DOHH2 (cell line): ENCODE results near the gene ZFHX2.
A peak's percentile ranks its signal among the peaks of the same experiment; 100 is the strongest.

ENCODE experiments used
- H3F3A ChIP-seq: fragments of 200-600 bp; sonication (generic), shearing (Covaris generic); 2 replicates; pipeline ENCODE4 v1.6.0; 2016; ENCODE audit warnings: antibody characterized with exemption, mild to moderate bottlenecking; ENCODE audit not compliant: control insufficient read depth, insufficient read depth
- H3K27ac ChIP-seq: fragments of 200-600 bp; sonication (generic); 2 replicates; pipeline ENCODE4 v1.5.1; 2014; ENCODE audit warnings: low read depth, mild to moderate bottlenecking, low read length, moderate library complexity
- H3K27me3 ChIP-seq: fragments of 200-600 bp; sonication (generic); 2 replicates; pipeline ENCODE4 v1.6.1; 2014; ENCODE audit warnings: mild to moderate bottlenecking, low read length, mixed read lengths; ENCODE audit not compliant: control insufficient read depth
- H3K36me3 ChIP-seq: fragments of 200-600 bp; sonication (generic); 2 replicates; pipeline ENCODE4 v1.6.1; 2014; ENCODE audit warnings: mild to moderate bottlenecking, low read length, moderate library complexity, mixed read lengths; ENCODE audit not compliant: control insufficient read depth
- H3K4me1 ChIP-seq: fragments of 200-600 bp; sonication (generic); 2 replicates; pipeline ENCODE4 v1.6.1; 2014; ENCODE audit warnings: mild to moderate bottlenecking, low read length, mixed read lengths; ENCODE audit not compliant: control insufficient read depth
- H3K4me2 ChIP-seq: fragments of 200-600 bp; sonication (generic); 2 replicates; pipeline ENCODE4 v1.6.0; 2014; ENCODE audit warnings: mild to moderate bottlenecking, low read length, moderate library complexity
- H3K4me3 ChIP-seq: fragments of 200-600 bp; sonication (generic); 2 replicates; pipeline ENCODE4 v1.5.1; 2014; ENCODE audit warnings: mild to moderate bottlenecking, low read length, mixed read lengths
- H3K79me2 ChIP-seq: fragments of 200-600 bp; sonication (generic); 2 replicates; pipeline ENCODE4 v1.6.1; 2014; ENCODE audit warnings: mild to moderate bottlenecking, low read length, mixed read lengths; ENCODE audit not compliant: control insufficient read depth
- H3K9me2 ChIP-seq: fragments of 200-600 bp; sonication (generic); replicated peaks from 2 replicates; pipeline ENCODE4 v1.6.1; 2014; ENCODE audit warnings: mild to moderate bottlenecking, low read length, mixed read lengths; ENCODE audit not compliant: control insufficient read depth
- H3K9me3 ChIP-seq: fragments of 200-600 bp; sonication (generic); 2 replicates; pipeline ENCODE4 v1.6.1; 2014; ENCODE audit warnings: antibody characterized with exemption, low read length, mixed read lengths; ENCODE audit not compliant: control insufficient read depth, insufficient read depth
- H4K20me1 ChIP-seq: fragments of 200-600 bp; sonication (generic); 2 replicates; pipeline ENCODE4 v1.6.0; 2014; ENCODE audit warnings: low read depth, mild to moderate bottlenecking, antibody characterized with exemption, low read length, moderate library complexity; ENCODE audit not compliant: control insufficient read depth, insufficient read depth
- EZH2phosphoT487 ChIP-seq: fragments of 200-600 bp; sonication (generic); IDR thresholded peaks from 2 replicates; pipeline ENCODE4 v1.6.1; 2017; ENCODE audit warnings: borderline replicate concordance, mild to moderate bottlenecking, antibody characterized with exemption, low read length, moderate library complexity, mixed read lengths
- TF ChIP-seq, protein P1 (sequence below): fragments of 200-600 bp; sonication (generic); IDR thresholded peaks from one replicate; pipeline ENCODE4 v1.5.1; 2014; ENCODE audit warnings: antibody characterized with exemption, mild to moderate bottlenecking, low read depth, low read length; ENCODE audit not compliant: poor library complexity, severe bottlenecking

Gene ZFHX2

DNA sequence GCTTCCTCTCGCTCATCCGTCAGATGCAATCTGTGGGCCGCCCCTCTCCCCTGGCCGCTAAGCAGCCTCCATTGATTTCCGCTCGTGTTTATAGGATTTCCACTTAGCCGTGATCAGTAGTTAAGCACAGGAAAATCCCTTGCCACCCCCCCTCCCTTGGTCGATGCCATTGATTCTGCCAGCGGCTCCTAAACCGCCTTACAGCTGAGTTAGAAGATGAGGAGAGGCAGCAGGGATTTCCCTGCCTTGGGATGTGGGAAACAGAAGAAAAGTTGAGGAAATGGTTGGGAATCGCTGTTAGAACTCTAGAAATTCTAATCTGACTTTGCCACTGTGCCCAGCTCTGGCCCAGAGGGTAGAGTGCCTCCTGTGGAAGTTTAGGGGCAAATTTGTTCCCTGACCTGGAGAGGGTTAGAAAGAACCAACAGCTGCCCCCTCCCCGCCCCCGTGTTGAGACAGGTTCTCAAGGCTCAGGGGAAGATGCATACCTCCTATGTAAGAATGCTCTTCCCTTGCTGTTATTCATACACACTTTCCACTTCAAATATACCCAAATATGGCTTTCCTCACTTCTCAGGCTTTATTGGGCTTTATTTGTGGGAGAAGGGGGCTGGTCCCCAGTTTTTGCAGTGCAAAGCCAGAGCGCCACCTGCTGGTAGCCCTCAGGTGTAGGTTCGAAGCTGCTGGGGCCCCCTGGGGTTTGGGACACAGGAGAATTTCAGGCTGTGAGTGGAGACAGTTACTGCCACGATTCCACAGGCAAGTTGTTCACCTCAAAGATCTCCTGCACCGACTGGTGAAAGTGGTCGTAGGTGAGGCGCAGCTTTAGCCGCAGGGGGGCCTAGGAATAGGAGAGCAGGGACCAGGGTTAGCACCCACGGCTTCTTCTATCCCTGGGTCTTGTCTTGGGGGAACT is 7.7 kb upstream of the ZFHX2 start:
- no peak overlapping the region for H3K4me2 ChIP-seq
- no peak overlapping the region for H3K27ac ChIP-seq

DNA sequence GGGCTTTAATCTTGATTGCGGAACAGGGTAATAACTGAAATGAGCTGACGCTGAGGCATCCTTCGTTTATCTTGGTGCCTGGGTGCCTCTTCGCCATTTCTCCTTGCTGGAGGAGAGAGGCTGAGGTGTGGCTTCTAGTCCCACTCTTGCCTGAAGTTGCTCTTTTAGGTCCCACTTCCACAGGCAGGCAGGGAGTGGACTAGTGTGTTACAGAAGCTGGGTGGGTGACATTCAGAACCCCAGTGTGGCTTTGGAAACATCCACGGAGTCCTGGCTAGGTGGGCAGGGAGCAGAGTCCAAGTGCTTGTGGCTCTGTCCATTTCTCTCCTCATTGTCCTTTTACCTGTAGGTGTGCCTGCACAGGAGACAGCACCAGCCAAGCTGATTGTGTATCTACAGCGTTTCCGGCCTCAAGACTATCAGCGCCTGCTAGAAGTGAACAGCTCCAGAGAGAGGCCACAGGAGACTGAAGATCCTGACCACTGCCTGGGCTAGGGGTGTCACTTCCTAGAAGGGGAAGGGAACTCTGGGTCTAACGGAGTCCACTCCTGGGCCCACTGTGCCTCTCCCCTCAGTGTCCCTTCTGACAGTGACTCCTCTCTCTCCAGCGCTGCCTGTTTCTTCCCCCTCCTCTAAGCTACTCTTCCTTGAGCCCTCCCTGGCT is 6.9 kb upstream of the ZFHX2 start:
- H4K20me1 ChIP-seq: 0 out of 2 replicates have a peak, but pooled peaks cover 5% of the 10 kb centered on the region
- no peaks in the 10 kb centered on the region for H3K27me3 ChIP-seq
- no peaks in the 10 kb centered on the region for H3K9me2 ChIP-seq
- TF ChIP-seq, protein P1, sequence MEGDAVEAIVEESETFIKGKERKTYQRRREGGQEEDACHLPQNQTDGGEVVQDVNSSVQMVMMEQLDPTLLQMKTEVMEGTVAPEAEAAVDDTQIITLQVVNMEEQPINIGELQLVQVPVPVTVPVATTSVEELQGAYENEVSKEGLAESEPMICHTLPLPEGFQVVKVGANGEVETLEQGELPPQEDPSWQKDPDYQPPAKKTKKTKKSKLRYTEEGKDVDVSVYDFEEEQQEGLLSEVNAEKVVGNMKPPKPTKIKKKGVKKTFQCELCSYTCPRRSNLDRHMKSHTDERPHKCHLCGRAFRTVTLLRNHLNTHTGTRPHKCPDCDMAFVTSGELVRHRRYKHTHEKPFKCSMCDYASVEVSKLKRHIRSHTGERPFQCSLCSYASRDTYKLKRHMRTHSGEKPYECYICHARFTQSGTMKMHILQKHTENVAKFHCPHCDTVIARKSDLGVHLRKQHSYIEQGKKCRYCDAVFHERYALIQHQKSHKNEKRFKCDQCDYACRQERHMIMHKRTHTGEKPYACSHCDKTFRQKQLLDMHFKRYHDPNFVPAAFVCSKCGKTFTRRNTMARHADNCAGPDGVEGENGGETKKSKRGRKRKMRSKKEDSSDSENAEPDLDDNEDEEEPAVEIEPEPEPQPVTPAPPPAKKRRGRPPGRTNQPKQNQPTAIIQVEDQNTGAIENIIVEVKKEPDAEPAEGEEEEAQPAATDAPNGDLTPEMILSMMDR: no peak
- TF ChIP-seq EZH2phosphoT487: no peak
- H3K27ac ChIP-seq: no peak overlapping the region
- H3F3A ChIP-seq: peaks cover 10% of the 10 kb centered on the region; the same call in 1 of the 2 replicates
- H3K9me3 ChIP-seq: no peaks in the 10 kb centered on the region
- H3K4me1 ChIP-seq: peaks cover 19% of the 10 kb centered on the region
- H3K79me2 ChIP-seq: peaks cover 32% of the 10 kb centered on the region
- peak overlapping the region; percentile 84; the same call in 1 of the 2 replicates for H3K4me3 ChIP-seq
- peaks cover 56% of the 10 kb centered on the region for H3K36me3 ChIP-seq
- H3K4me2 ChIP-seq: peak overlapping the region; percentile 70

More for the DNA sequence above, 7.7 kb upstream of the ZFHX2 start:
- H3K9me3 ChIP-seq: no peaks in the 10 kb centered on the region
- 0 out of 2 replicates have a peak, but pooled peaks cover 5% of the 10 kb centered on the region for H4K20me1 ChIP-seq
- no peaks in the 10 kb centered on the region for H3K27me3 ChIP-seq
- TF ChIP-seq, protein P1: peak; percentile 99
- TF ChIP-seq EZH2phosphoT487: no peak
- H3K4me3 ChIP-seq: no peak overlapping the region
- peaks cover 32% of the 10 kb centered on the region for H3K79me2 ChIP-seq
- H3F3A ChIP-seq: peaks cover 10% of the 10 kb centered on the region; the same call in 1 of the 2 replicates
- peaks cover 19% of the 10 kb centered on the region for H3K4me1 ChIP-seq
- peaks cover 64% of the 10 kb centered on the region for H3K36me3 ChIP-seq
- no peaks in the 10 kb centered on the region for H3K9me2 ChIP-seq

DNA sequence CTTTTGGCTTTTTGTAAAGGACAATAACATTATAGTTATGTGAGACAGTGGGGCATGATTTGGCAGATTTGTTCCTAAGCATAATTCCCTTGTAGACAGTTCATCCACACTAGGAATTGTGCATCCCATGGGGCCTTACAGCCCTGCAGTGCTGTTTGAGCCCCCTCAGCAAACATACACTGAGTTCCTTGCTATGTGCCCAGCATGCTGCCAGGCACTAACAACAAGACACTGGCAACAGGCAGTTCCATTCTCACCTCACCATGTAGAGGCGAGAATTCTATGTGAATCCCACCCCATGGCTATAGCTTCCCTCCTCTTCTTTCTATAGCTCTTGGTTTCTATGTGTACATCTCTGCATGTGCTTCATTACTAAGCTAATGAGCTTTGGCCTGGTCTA is 6.4 kb upstream of the ZFHX2 start:
- Histone ChIP-seq H3K4me1 (peaks cover 19% of the 10 kb centered on the region), H3K36me3 (peaks cover 51% of the 10 kb centered on the region), H3K4me3 (peak overlapping the region; percentile 84), H3K9me2 (no peaks in the 10 kb centered on the region), H3F3A (peaks cover 9% of the 10 kb centered on the region; the same call in 1 of the 2 replicates), H4K20me1 (0 out of 2 replicates have a peak, but pooled peaks cover 5% of the 10 kb centered on the region), H3K27me3 (no peaks in the 10 kb centered on the region), H3K4me2 (peak overlapping the region; percentile 70), H3K9me3 (no peaks in the 10 kb centered on the region), H3K27ac (peak overlapping the region; percentile 44), H3K79me2 (peaks cover 32% of the 10 kb centered on the region)
- TF ChIP-seq EZH2phosphoT487: no peak
- TF ChIP-seq, protein P1: no peak
